ENCODE measurements around the gene CAMK1D. TPM values are rescaled to one million over a fixed set of nuclear protein-coding genes. Genes with fewer than 3 reads are reported as not detected.
A peak's percentile ranks its signal among the peaks of the same experiment; 100 is the strongest.

CAMK1D gene
- total and polyA plus RNA-seq, 9 donors: 1.9 to 7.4 (median 3.9) TPM

- Histone ChIP-seq H3K4me1 (ENCODE audit: control insufficient read depth, insufficient read depth, low read length) (peaks cover 18% of the 10 kb centered on the region), H3K27me3 (ENCODE audit: control insufficient read depth, insufficient read depth, low read length) (no peaks in the 10 kb centered on the region), H3K27ac (ENCODE audit: low read length) (no peak overlapping the region), H3K9me3 (replicated peaks; ENCODE audit: control insufficient read depth, low read depth, low read length) (no peaks in the 10 kb centered on the region), H3K4me3 (ENCODE audit: low read length) (no peak overlapping the region), H3K36me3 (ENCODE audit: control insufficient read depth, insufficient read depth, low read length) (no peaks in the 10 kb centered on the region)
- WGBS (ENCODE audit: insufficient coverage): no CpG with 5 or more reads among the region's 3 CpGs
- DNase-seq: no peak
These were observed 214.1 kb downstream of the CAMK1D start for GRCh38 chr10:12563489-12563888.

GRCh38 chr10:12564173-12564572, 214.8 kb downstream of the CAMK1D start:
- WGBS (ENCODE audit: insufficient coverage): no CpG with 5 or more reads among the region's 2 CpGs
- no peaks in the 10 kb centered on the region for H3K9me3 ChIP-seq (replicated peaks; ENCODE audit: control insufficient read depth, low read depth, low read length)

GRCh38 chr10:12566161-12567115, 217.1 kb downstream of the CAMK1D start:
- Histone ChIP-seq H3K36me3 (ENCODE audit: control insufficient read depth, insufficient read depth, low read length) (no peaks in the 10 kb centered on the region), H3K4me1 (ENCODE audit: control insufficient read depth, insufficient read depth, low read length) (peaks cover 18% of the 10 kb centered on the region), H3K4me3 (ENCODE audit: low read length) (no peak overlapping the region), H3K9me3 (replicated peaks; ENCODE audit: control insufficient read depth, low read depth, low read length) (no peaks in the 10 kb centered on the region), H3K27me3 (ENCODE audit: control insufficient read depth, insufficient read depth, low read length) (no peaks in the 10 kb centered on the region), H3K27ac (ENCODE audit: low read length) (peak overlapping the region; percentile 47)
- 37% methylated on average over 14 of the region's 20 CpGs for WGBS (ENCODE audit: insufficient coverage)
- peak; percentile 85 for DNase-seq

More at GRCh38 chr10:12564173-12564572, 214.8 kb downstream of the CAMK1D start:
- Histone ChIP-seq H3K27me3 (ENCODE audit: control insufficient read depth, insufficient read depth, low read length) (no peaks in the 10 kb centered on the region), H3K27ac (ENCODE audit: low read length) (no peak overlapping the region), H3K36me3 (ENCODE audit: control insufficient read depth, insufficient read depth, low read length) (no peaks in the 10 kb centered on the region), H3K4me1 (ENCODE audit: control insufficient read depth, insufficient read depth, low read length) (peaks cover 18% of the 10 kb centered on the region), H3K4me3 (ENCODE audit: low read length) (no peak overlapping the region)
- DNase-seq: no peak

GRCh38 chr10:12568391-12569009, 219.2 kb downstream of the CAMK1D start:
- Histone ChIP-seq H3K27me3 (ENCODE audit: control insufficient read depth, insufficient read depth, low read length) (no peaks in the 10 kb centered on the region), H3K27ac (ENCODE audit: low read length) (no peak overlapping the region), H3K9me3 (replicated peaks; ENCODE audit: control insufficient read depth, low read depth, low read length) (no peaks in the 10 kb centered on the region), H3K36me3 (ENCODE audit: control insufficient read depth, insufficient read depth, low read length) (no peaks in the 10 kb centered on the region), H3K4me3 (ENCODE audit: low read length) (no peak overlapping the region), H3K4me1 (ENCODE audit: control insufficient read depth, insufficient read depth, low read length) (peaks cover 18% of the 10 kb centered on the region)
- peak; percentile 58 for DNase-seq
- 67% methylated on average over 1 of the region's 7 CpGs for WGBS (ENCODE audit: insufficient coverage)

GRCh38 chr10:12572281-12572680, 222.9 kb downstream of the CAMK1D start:
- no peaks in the 10 kb centered on the region for H3K36me3 ChIP-seq (ENCODE audit: control insufficient read depth, insufficient read depth, low read length)
- H3K27me3 ChIP-seq (ENCODE audit: control insufficient read depth, insufficient read depth, low read length): no peaks in the 10 kb centered on the region
- no peaks in the 10 kb centered on the region for H3K9me3 ChIP-seq (replicated peaks; ENCODE audit: control insufficient read depth, low read depth, low read length)
- no peak for DNase-seq
- WGBS (ENCODE audit: insufficient coverage): 96% methylated on average over 2 of the region's 3 CpGs
- no peak overlapping the region for H3K27ac ChIP-seq (ENCODE audit: low read length)
- H3K4me1 ChIP-seq (ENCODE audit: control insufficient read depth, insufficient read depth, low read length): peaks cover 5% of the 10 kb centered on the region
- H3K4me3 ChIP-seq (ENCODE audit: low read length): no peak overlapping the region

GRCh38 chr10:12577610-12578009, 228.3 kb downstream of the CAMK1D start:
- H3K36me3 ChIP-seq (ENCODE audit: control insufficient read depth, insufficient read depth, low read length): no peaks in the 10 kb centered on the region
- DNase-seq: no peak
- no peaks in the 10 kb centered on the region for H3K9me3 ChIP-seq (replicated peaks; ENCODE audit: control insufficient read depth, low read depth, low read length)
- H3K27ac ChIP-seq (ENCODE audit: low read length): no peak overlapping the region
- H3K27me3 ChIP-seq (ENCODE audit: control insufficient read depth, insufficient read depth, low read length): no peaks in the 10 kb centered on the region
- no peak overlapping the region for H3K4me3 ChIP-seq (ENCODE audit: low read length)
- H3K4me1 ChIP-seq (ENCODE audit: control insufficient read depth, insufficient read depth, low read length): no peaks in the 10 kb centered on the region
- 89% methylated on average over 5 of the region's 7 CpGs for WGBS (ENCODE audit: insufficient coverage)

GRCh38 chr10:12579954-12580858, 230.9 kb downstream of the CAMK1D start:
- Histone ChIP-seq H3K4me1 (ENCODE audit: control insufficient read depth, insufficient read depth, low read length) (no peaks in the 10 kb centered on the region), H3K36me3 (ENCODE audit: control insufficient read depth, insufficient read depth, low read length) (no peaks in the 10 kb centered on the region), H3K27ac (ENCODE audit: low read length) (no peak overlapping the region), H3K9me3 (replicated peaks; ENCODE audit: control insufficient read depth, low read depth, low read length) (no peaks in the 10 kb centered on the region), H3K27me3 (ENCODE audit: control insufficient read depth, insufficient read depth, low read length) (no peaks in the 10 kb centered on the region), H3K4me3 (ENCODE audit: low read length) (no peak overlapping the region)
- no peak for DNase-seq
- no CpG with 5 or more reads among the region's 7 CpGs for WGBS (ENCODE audit: insufficient coverage)

- no CpG with 5 or more reads among the region's 5 CpGs for WGBS (ENCODE audit: insufficient coverage)
- Histone ChIP-seq H3K36me3 (ENCODE audit: control insufficient read depth, insufficient read depth, low read length) (no peaks in the 10 kb centered on the region), H3K4me1 (ENCODE audit: control insufficient read depth, insufficient read depth, low read length) (peaks cover 11% of the 10 kb centered on the region), H3K27me3 (ENCODE audit: control insufficient read depth, insufficient read depth, low read length) (no peaks in the 10 kb centered on the region), H3K27ac (ENCODE audit: low read length) (no peak overlapping the region), H3K4me3 (ENCODE audit: low read length) (no peak overlapping the region), H3K9me3 (replicated peaks; ENCODE audit: control insufficient read depth, low read depth, low read length) (no peaks in the 10 kb centered on the region)
- no peak for DNase-seq
These were observed 234.7 kb downstream of the CAMK1D start for GRCh38 chr10:12583891-12584595.

- Histone ChIP-seq H3K9me3 (replicated peaks; ENCODE audit: control insufficient read depth, low read depth, low read length) (no peaks in the 10 kb centered on the region), H3K4me3 (ENCODE audit: low read length) (no peak overlapping the region), H3K36me3 (ENCODE audit: control insufficient read depth, insufficient read depth, low read length) (no peaks in the 10 kb centered on the region), H3K4me1 (ENCODE audit: control insufficient read depth, insufficient read depth, low read length) (peaks cover 15% of the 10 kb centered on the region), H3K27ac (ENCODE audit: low read length) (no peak overlapping the region), H3K27me3 (ENCODE audit: control insufficient read depth, insufficient read depth, low read length) (no peaks in the 10 kb centered on the region)
- no CpG with 5 or more reads among the region's 4 CpGs for WGBS (ENCODE audit: insufficient coverage)
- DNase-seq: no peak
These were observed 237.4 kb downstream of the CAMK1D start for GRCh38 chr10:12586741-12587140.
